CD4-positive, alpha-beta T cell treated with Interferon alpha-2 for 1 hour (primary cell): Measurements from ENCODE around the gene CFAP54.
"Not testable (repeated sequence)": the region's sequence is repeated elsewhere in the genome, so short reads cannot be mapped to it uniquely, and the experiment has no call there.

Source experiments
- DNase-seq, 2 donors: peaks; one replicate each; pipeline ENCODE4 v3.0.0-alpha.2; 2020 to 2022

CFAP54 gene

DNA sequence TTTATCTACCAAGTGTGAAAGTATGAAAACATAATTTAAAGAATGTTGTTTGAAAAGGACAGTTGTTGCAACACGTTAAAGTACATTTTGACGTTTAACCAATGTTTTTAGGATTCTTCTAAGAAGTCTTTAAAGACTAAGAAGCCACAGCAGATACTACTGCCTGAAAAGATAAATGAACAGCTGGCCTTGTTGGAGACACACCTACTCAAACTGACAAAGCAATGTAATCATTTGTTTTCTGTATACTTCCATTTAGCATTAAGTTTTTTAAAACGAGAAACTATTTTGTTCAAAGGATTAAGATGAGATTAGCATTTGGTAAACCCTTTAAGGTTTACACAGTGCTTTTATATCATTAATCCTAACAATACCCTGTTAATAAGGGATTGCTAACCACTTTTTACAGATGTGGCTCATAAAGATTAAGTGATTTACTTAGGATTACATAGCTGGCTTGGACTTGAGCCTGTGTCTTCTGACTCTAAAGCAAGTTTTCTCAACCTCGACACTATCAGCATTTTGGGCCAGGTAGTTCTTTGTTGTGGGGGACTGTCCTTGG, 134.4 kb downstream of the CFAP54 start:
- no peak for DNase-seq

DNA sequence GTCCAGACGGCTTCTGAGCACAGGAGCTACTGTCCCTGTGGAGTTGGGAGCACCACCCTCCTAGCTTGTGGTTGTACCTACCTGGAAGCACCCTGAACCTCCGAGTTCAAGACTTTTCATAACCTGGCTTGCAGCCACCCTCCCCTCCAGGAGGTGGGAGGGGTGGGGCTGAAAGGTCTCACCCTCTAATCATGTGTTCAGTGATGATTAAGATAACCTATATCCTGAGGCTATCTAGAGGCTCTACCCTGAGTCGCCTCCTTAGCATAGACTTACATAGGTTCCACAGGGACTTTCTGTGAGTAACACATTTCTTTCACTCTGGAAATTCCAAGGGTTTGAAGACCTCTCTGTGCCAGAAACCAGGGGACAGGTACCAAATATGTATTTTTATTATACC, 146.5 kb downstream of the CFAP54 start:
- no peak for DNase-seq

DNA sequence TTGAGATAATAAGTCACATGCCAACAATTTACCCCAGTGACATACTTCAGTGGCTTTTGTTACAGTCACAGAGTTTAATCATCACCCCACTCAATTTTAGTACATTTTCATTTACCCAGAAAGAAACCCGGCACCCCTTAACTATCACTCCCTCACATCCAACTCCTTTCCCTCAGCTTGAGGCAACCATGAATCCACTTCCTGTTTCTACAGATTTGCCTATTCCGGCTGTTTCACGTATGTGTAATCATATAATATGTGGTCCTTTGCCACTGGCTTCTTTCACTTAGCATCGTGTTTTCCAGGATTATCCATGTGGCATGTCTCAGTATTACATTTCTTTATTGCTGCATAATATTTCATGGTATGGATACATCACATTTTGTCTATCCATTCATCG, 147.5 kb downstream of the CFAP54 start:
- DNase-seq, result no peak

DNA sequence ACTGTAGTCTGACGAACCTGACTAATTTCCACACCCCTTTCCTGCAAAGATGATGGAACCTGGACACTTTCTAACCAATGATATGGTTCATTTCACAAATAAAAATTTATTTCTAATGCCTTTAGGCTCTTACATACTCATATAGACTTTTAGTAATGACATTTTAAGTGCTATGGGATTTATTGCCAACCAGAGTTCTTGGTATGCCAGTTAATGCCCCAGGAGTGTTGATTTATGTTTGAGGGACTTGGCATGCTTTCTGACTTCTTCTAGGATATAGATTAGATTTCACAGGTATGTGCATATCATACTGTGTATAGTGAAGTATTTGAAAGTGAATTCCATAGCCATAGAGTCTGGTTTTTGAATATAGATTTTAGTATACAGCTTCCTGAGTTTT, 159.5 kb downstream of the CFAP54 start:
- no peak for DNase-seq

GRCh38 chr12:96652870-96653269, 163.5 kb downstream of the CFAP54 start:
- no peak for DNase-seq

DNA sequence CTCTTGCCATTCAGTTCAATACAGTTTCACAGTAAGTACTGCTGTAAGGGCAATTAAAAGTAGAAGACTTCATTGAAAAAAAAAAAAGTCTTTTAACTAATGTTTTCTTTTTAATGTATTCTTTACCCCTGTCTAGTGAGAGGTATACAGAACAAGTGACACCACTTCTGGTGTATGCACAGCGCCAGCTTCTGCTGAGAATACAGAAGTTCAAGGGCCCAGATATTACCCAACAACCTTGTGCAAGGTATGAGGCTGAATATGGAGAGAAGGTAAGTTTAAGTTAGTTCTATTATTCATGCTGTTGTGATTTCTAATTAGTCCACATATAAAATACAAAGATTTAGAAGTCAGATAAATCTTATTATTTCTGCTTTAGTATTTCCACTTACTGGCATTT, 168.7 kb downstream of the CFAP54 start:
- DNase-seq, result no peak

GRCh38 chr12:96669786-96670185, 180.4 kb downstream of the CFAP54 start:
- DNase-seq, result no peak

GRCh38 chr12:96670334-96670899, 181.0 kb downstream of the CFAP54 start:
- no peak for DNase-seq

DNA sequence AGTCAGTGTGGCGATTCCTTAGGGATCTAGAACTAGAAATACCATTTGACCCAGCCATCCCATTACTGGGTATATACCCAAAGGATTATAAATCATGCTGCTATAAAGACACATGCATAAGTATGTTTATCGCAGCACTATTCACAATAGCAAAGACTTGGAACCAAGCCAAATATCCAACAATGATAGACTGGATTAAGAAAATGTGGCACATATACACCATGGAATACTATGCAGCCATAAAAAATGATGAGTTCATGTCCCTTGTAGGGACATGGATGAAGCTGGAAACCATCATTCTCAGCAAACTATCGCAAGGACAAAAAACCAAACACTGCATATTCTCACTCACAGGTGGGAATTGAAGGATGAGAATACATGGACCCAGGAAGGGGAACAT, 186.1 kb downstream of the CFAP54 start:
- not testable (repeated sequence) for DNase-seq

GRCh38 chr12:96677363-96677762, 188.0 kb downstream of the CFAP54 start:
- no peak for DNase-seq

GRCh38 chr12:96687719-96688118, 198.3 kb downstream of the CFAP54 start:
- DNase-seq, result no peak

DNA sequence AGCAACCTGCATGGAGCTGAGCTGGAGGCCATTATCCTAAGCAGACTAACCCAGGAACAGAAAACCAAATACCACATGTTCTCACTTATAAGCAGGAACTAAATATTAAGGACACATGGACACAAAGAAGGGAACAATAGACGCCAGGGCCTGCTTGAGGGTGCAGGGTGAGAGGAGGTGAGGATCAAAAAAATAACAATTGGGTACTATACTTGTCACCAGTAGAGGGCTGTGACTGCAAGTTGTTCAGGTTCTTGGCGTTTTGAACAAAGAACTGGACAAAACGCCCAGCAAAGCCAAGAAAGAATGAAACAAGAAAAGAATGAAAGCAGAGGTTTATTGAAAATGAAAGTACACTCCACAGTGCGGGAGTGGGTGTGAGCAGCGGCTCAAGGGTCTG, 209.1 kb downstream of the CFAP54 start:
- DNase-seq, result no peak

DNA sequence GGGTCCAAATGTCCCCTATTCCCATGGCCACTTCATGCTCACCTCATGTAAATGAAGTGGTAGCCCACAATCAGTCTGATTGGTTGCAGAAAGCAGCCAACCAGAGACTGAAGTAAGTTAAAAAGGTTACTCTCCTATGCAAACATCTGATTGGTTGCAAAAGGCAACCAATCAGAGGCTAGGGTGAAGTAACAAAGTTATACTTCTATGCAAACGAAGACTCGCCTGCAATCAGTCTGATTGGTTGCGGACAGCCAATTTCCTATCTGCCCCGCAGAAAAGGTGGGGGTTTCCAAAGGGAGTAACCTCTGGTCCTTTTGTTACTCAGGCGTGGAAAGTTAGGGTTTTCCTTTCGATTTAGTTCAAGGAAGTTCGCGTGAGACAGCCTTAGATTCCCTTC, 209.6 kb downstream of the CFAP54 start:
- no peak for DNase-seq

GRCh38 chr12:96701856-96702255, 212.5 kb downstream of the CFAP54 start:
- DNase-seq, result no peak

DNA sequence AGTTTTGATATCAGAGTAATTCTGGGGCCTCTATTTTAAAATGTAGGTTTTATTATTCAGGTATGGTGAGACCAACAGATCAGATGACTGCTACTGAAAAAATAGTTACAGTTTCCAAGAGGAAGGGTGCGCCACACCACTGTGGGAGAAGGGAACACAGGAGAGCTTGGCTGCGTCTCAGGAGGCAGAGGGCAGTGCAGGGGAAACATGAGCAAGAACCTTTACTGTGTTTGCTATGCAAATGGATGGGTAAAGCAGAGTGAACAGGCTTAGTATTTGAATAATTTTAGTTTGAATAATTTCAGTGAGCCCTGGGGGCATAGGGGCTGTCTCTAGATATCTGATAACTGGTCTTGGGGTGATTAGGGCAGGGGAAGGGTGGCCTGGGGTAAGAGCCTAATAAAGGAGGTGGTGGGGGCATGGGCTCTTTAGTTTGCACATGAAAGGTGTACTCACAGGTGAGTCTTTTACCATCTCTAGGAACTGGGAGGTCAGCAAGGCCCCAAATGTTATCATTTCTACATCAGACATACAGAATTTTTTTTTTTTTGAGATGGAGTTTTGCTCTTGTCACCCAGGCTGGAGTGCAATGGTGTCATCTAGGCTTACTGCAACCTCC, 220.9 kb downstream of the CFAP54 start:
- DNase-seq, result no peak

- no peak for DNase-seq
These were observed 222.0 kb downstream of the CFAP54 start for GRCh38 chr12:96711364-96711763.

DNA sequence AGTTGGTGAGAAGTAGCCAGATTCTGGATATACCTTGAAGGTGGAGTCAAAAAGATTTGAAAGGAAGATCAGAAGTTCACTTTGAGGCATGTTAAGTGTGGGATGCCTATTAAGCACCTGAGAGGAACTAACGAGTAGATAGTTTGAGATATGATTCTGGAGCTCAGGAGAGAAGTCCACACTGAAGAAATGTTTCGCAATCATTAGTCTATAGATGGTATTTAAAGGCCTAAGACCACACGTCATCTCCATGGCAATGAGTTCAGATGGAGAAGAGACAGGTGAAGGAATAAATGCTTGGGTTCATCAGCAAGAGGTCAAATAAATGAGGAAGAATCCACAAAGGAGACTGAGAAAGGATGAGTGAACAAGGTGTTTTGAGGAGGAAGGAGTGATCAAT, 224.8 kb downstream of the CFAP54 start:
- DNase-seq, result no peak

DNA sequence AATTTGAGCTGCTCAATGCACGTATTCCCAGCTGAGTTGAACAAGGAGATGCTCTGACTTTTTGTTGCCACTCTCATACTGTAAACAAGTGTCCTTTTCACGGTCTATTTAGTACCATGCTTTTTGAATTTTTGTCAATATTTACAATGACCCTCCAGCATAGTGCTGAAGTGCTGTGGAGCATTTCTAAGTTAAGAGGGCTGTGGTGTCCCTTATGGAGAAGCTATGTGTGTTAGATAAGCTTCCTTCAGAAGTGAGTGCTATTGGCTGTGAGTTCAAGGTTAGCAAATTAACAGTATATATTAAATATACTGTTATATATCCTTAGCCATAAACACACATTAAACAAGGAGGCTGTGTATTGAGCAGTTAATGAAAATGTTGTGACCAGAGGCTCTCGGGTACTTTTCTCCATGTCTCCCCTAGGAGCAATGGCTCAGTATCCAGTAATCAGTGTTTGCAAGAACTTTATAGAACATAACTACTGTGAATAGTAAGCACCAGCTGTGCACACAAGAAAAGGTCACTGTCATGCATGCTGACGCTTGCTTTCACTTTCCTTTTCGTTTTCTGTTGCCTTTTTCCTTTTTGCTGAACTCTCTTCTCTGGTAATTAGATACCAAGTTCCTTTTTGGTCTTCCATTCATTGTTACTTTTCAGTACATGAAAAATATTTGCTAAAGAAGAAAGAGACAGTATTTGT, 230.4 kb downstream of the CFAP54 start:
- DNase-seq, result peak in 1 of 2 donors; percentile 55

DNA sequence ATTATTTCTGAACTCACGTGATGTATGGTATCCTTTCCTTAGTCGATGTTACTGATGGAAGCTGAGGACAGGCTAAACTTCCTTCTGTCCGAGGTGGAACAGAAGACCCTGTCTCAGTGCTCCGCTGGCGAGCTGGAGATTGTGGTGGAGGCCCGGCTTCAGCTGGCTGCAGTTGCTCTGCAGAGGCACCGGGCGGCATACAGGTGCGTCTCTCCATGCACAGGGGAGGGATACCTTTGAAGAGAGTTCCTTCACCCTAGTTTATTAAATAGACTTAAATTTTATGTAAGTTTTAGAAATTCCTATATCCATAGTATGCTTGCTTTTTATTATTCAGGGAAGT, 231.0 kb downstream of the CFAP54 start:
- peak; percentile 9 to 30 for DNase-seq

DNA sequence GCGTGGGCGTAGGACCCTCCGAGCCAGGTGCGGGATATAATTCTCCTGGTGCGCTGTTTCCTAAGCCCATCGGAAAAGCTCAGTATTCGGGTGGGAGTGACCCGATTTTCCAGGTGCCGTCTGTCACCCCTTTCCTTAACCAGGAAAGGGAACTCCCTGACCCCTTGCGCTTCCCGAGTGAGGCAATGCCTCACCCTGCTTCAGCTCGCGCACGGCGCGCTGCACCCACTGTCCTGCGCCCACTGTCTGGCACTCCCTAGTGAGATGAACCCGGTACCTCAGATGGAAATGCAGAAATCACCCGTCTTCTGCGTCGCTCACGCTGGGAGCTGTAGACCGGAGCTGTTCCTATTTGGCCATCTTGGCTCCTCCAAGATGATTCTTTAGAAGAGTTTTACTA, 240.1 kb downstream of the CFAP54 start:
- not testable (repeated sequence) for DNase-seq

DNA sequence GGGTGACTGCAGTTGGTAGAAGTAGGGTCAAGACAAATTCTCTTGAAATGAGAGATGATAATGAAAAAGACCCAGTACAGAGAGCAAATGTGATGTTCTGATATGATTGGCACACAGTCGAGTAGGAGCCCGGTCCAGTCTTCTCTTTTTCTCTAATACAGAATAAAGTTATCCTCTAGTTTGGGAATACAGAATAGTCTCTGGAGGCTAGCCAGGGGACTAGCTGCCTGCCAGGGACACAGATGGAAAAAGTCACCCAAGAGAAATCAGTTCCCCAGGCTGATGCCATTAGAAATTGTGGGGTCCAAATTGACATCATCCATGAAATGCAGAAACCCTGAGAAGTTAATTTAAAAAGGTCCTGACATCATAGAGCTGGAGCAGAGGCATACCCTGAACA, 240.5 kb downstream of the CFAP54 start:
- no peak for DNase-seq

DNA sequence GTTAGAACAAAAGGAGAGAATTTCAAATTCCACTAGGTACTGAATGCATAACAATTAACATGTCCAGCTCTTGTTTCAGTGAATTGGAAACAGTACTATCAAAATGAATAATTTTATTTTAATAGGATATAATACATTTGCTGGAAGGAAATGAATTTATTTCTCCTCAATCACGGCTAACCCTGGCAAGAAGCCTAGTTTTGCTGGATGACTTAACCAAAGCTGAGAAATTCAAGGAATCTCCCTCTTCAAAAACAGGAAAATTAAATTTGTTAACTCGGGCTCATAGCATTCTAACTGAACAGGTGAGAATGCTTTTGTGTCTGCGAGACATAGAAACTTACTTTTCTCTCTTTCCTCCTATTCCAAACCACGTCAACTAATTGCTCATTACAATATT, 254.2 kb downstream of the CFAP54 start:
- no peak for DNase-seq

- DNase-seq, result no peak
These were observed 260.6 kb downstream of the CFAP54 start for GRCh38 chr12:96749999-96750398.

DNA sequence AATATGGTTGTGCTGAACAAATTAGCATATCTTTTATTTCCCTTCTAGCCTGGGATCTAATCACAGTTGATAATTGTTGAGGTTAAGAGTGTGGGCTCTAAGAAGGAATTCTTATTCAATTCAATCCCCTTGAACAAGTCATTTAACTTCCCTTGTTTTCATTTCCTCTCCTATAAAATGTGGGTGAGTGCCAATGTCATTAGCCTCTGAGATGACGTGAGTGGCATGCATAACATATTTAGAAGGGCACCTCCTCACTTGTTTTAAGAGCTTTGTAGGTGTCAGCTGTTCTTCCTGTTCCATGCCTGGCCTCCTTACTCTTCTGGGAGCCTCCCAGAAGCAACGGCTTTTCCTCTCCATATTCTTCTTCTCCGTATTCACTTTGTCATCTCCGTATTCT, 262.2 kb downstream of the CFAP54 start:
- no peak for DNase-seq
